OCI-LY7 (cell line): ENCODE measurements around the gene PRKD2.

ENCODE experiments used
- CTCF ChIP-seq: fragments of 200-600 bp; sonication (generic); conservative IDR thresholded peaks from 2 replicates; pipeline ENCODE4 v1.5.1; 2014; ENCODE audit warnings: mild to moderate bottlenecking, antibody characterized with exemption, low read length, moderate library complexity, mixed read lengths
- EZH2phosphoT487 ChIP-seq: fragments of 200-600 bp; sonication (generic); IDR thresholded peaks from 2 replicates; pipeline ENCODE4 v1.6.1; 2018; ENCODE audit warnings: low read depth, borderline replicate concordance, mild to moderate bottlenecking, mixed run types, antibody characterized with exemption, low read length, moderate library complexity, mixed read lengths

- TF ChIP-seq CTCF (no peak), EZH2phosphoT487 (no peak)
Observed at GRCh38 chr19:46687438-46688145, 29.3 kb downstream of the PRKD2 start.
